Ovary (tissue), 9 donors: ENCODE results near the gene EIF4E. TPM values are rescaled to one million over a fixed set of nuclear protein-coding genes. Genes with fewer than 3 reads are reported as not detected.
"Not testable (repeated sequence)": the region's sequence is repeated elsewhere in the genome, so short reads cannot be mapped to it uniquely, and the experiment has no call there.

Source experiments
- DNase-seq, 5 donors: peaks; one replicate each; pipeline ENCODE4 v3.0.0-alpha.2; 2019 to 2020
- H3K27ac ChIP-seq, 2 donors: fragments of 200-600 bp; one replicate each; pipeline versions ENCODE4 v1.5.1 to v1.8.0; 2019 to 2022
- H3K27me3 ChIP-seq: fragments of 200-600 bp; one replicate; pipeline ENCODE4 v1.8.0; 2022
- H3K36me3 ChIP-seq: fragments of 200-600 bp; sonication (generic); one replicate; pipeline ENCODE4 v1.5.1; 2019
- H3K4me1 ChIP-seq: one replicate; pipeline ENCODE4 v1.8.1; 2013; ENCODE audit warnings: mild to moderate bottlenecking, moderate library complexity; ENCODE audit not compliant: insufficient read depth
- H3K4me3 ChIP-seq: fragments of 200-600 bp; sonication (generic); one replicate; pipeline ENCODE4 v1.5.1; 2017
- H3K9me3 ChIP-seq, 2 donors: fragments of 200-600 bp in 1 of 2; sonication (generic) in 1 of 2; one replicate each; pipeline versions ENCODE4 v1.5.1 to v1.8.1; 2013 to 2019; ENCODE audit warnings: mild to moderate bottlenecking in 1 of 2, moderate library complexity in 1 of 2
- EP300 ChIP-seq: sonication (generic); formaldehyde crosslinking; IDR thresholded peaks from one replicate; pipeline ENCODE4 v1.6.1; 2017; ENCODE audit warnings: antibody characterized with exemption
- POLR2A ChIP-seq: fragments of 450-650 bp; IDR thresholded peaks from one replicate; pipeline ENCODE4 v1.6.1; 2017; ENCODE audit warnings: antibody characterized with exemption, mild to moderate bottlenecking, moderate library complexity
- WGBS, 3 donors: extraction: QIAGEN DNeasy Blood & Tissue Kit in 1 of 3; methylation state at CpG; one replicate each; pipeline versions ENCODE4 v1.1.5 to v1.1.7; 2013 to 2017; 5-methylcytosine and 5-hydroxymethylcytosine counted together
- intact Hi-C, 4 donors: fragments of 100-400 bp; cut with DNase I; formaldehyde crosslinking; loops; one replicate each; pipeline versions ENCODE4 v1.11.0 to v1.15.1; 2022 to 2023
- polyA plus RNA-seq, 2 donors: library from polyadenylated mRNA; stranded (reverse); fragments of 200-250 nt in 1 of 2; fragments of 350-450 nt in 1 of 2; fragmentation: Illumina TruSeq in 1 of 2; extraction: RNeasy Lipid Tissue Mini Kit (QIAGEN cat#74804) in 1 of 2; gene quantifications; one replicate each; pipeline ENCODE4 v1.2.3, GENCODE V29; 2013 to 2014
- total RNA-seq, 7 donors: library from RNA; depleted of rRNA in 2 of 7; stranded (reverse); fragments of >200 nt in 2 of 7; fragmentation: NEBNext Ultra II Directional in 3 of 7; extraction: Animal tissue kit (Norgen Biotek cat#: 25700) in 3 of 7; gene quantifications; one replicate each; pipeline versions ENCODE4 v1.1.0 to v1.2.4, GENCODE V29; 2016 to 2023
- TF ChIP-seq, protein P1 (sequence below), 3 donors: fragments of 450-650 bp in 2 of 3; fragments of 200-600 bp in 1 of 3; IDR thresholded peaks; one replicate each; pipeline versions ENCODE4 v1.5.1 to v1.8.0; 2016 to 2022; ENCODE audit warnings: antibody characterized with exemption in 3 of 3, mild to moderate bottlenecking in 1 of 3
- donor health status: DM: no; HTN: no; CAD: no; lungs with moderate emphysema.
- donor health status: DM: no; HTN: no; CAD: no.
- donor health status: Bipolar disorder and iron deficiency.
- donor health status: DM: yes; HTN: yes; CAD: no.
- donor health status: DM: no; HTN: no; CAD: no.
- donor health status: DM: yes; HTN: yes; CAD: no.

Gene EIF4E
- total and polyA plus RNA-seq, 9 donors: 26.7 to 74.4 (median 62.7) TPM

DNA sequence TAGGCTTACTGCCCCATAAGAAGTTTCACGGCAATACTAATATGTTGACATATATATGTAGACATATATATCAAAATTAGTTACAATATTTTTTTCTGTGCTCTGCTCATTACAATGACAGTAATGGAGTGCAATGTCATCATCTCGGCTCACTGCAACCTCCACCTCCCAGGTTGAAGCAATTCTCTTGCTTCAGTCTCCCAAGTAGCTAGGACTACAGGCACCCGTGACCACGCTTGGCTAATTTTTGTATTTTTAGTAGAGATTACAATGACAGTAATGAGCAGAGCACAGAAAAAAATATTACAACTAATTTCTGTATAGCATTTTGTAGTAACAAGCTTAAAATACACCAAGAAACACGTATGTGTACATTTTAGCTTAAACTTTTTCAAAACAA is 7.6 kb downstream of the EIF4E start:
- 94 to 96% (median 95%) methylated on average over 5 of the region's 5 CpGs for WGBS, 3 donors
- Histone ChIP-seq H3K9me3 (no peaks in the 10 kb centered on the region), H3K36me3 (no peaks in the 10 kb centered on the region), H3K4me1 (no peaks in the 10 kb centered on the region), H3K4me3 (no peak overlapping the region), H3K27ac (no peak overlapping the region), H3K27me3 (no peaks in the 10 kb centered on the region)
- DNase-seq: no peak
- TF ChIP-seq, protein P1, sequence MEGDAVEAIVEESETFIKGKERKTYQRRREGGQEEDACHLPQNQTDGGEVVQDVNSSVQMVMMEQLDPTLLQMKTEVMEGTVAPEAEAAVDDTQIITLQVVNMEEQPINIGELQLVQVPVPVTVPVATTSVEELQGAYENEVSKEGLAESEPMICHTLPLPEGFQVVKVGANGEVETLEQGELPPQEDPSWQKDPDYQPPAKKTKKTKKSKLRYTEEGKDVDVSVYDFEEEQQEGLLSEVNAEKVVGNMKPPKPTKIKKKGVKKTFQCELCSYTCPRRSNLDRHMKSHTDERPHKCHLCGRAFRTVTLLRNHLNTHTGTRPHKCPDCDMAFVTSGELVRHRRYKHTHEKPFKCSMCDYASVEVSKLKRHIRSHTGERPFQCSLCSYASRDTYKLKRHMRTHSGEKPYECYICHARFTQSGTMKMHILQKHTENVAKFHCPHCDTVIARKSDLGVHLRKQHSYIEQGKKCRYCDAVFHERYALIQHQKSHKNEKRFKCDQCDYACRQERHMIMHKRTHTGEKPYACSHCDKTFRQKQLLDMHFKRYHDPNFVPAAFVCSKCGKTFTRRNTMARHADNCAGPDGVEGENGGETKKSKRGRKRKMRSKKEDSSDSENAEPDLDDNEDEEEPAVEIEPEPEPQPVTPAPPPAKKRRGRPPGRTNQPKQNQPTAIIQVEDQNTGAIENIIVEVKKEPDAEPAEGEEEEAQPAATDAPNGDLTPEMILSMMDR (IDR thresholded peaks at IDR 0.05): no peak
- TF ChIP-seq POLR2A (no peak), EP300 (no peak)
- intact Hi-C loops: no loop called here

DNA sequence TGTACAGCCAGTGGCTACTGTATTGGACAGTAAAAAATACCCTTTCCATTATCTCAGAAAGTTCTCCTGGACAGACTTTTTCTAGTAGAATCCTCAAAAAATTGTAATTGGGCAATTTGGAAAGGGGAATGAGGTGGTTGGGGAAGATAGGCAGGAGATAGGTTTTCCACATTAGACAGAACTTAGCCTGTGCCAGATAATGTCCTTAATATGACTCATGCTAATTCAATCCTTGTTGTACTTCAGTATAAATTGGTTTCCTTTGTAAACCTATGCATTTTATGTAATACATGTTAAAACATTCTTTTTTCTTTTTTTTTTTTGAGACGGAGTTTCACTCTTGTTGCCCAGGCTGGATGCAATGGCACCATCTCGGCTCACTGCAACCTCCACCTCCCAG is 8.9 kb downstream of the EIF4E start:
- TF ChIP-seq POLR2A (no peak), EP300 (no peak)
- TF ChIP-seq, protein P1 (IDR thresholded peaks at IDR 0.05): no peak
- 91 to 99% (median 91%) methylated on average over 2 of the region's 2 CpGs for WGBS, 3 donors

DNA sequence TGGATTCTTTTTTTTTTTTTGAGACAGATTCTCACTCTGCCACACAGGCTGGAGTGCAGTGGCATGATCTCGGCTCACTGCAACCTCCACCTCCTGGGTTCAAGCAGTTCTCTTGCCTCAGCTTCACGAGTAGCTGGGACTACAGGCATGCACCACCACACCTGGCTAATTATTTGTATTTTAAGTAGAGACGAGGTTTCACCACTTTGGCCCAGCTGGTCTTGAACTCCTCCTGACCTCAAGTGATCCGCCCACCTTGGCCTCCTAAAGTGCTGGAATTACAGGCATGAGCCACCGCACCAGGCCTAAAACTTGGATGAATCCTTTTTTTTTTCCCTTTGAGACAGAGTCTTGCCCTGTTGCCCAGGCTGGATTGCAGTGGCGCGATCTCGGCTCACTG is 18.2 kb downstream of the EIF4E start:
- intact Hi-C loops, H3K9me3 ChIP-seq, H3K27me3 ChIP-seq, H3K4me1 ChIP-seq, H3K4me3 ChIP-seq, H3K36me3 ChIP-seq, H3K27ac ChIP-seq, DNase-seq: not testable (repeated sequence)
- 73 to 75% (median 74%) methylated on average over 8 of the region's 8 CpGs for WGBS, 3 donors

More for the DNA sequence above, 8.9 kb downstream of the EIF4E start:
- no peak for DNase-seq
- H3K4me1 ChIP-seq: no peaks in the 10 kb centered on the region
- H3K27ac ChIP-seq: no peak overlapping the region
- no peak overlapping the region for H3K4me3 ChIP-seq
- H3K9me3 ChIP-seq: no peaks in the 10 kb centered on the region
- no peaks in the 10 kb centered on the region for H3K27me3 ChIP-seq
- H3K36me3 ChIP-seq: no peaks in the 10 kb centered on the region
- intact Hi-C loops: no loop called here

DNA sequence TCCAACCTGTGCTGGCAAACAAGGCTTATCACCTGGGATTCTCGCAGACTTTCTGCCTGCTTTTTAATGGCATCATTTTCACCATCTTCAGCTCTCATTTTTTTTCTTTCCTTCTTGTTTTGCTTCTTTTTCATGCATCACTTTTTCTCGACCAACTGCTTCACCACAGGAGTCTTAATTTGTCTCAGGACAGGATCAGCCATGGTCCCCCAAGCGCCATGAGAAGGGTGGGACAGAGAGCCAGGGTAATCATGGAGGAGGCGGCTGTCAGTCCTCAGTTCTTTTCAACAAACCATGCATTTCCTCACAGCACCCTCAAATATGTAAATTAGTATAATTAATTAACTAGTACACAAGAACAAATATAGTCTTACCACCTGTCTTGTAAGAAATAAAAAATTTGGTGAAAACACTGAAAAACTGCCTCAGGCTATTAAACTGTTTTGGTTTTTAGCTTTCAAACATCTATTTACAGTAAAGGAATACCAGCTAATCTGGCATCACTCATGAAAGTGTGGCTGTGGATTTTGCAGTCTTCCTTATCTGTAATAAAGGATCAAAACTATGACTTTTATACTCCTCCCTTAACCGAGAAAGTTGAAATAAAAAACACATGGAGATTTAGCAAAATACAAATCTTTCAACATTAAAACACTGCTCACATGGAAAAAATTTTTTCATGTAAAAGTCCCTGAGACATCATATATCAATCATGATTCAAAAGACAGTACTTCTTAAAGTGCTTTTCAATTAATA is 19.1 kb downstream of the EIF4E start:
- Histone ChIP-seq H3K4me1 (peaks cover 4% of the 10 kb centered on the region), H3K9me3 (no peaks in the 10 kb centered on the region), H3K27ac (no peak overlapping the region), H3K4me3 (no peak overlapping the region), H3K36me3 (no peaks in the 10 kb centered on the region), H3K27me3 (no peaks in the 10 kb centered on the region)
- TF ChIP-seq EP300: no peak
- TF ChIP-seq, protein P1 (IDR thresholded peaks at IDR 0.05): no peak
- no peak for TF ChIP-seq POLR2A
- intact Hi-C loops: no loop called here
- no peak for DNase-seq
- WGBS, 3 donors: 71 to 74% (median 71%) methylated on average over 5 of the region's 5 CpGs

DNA sequence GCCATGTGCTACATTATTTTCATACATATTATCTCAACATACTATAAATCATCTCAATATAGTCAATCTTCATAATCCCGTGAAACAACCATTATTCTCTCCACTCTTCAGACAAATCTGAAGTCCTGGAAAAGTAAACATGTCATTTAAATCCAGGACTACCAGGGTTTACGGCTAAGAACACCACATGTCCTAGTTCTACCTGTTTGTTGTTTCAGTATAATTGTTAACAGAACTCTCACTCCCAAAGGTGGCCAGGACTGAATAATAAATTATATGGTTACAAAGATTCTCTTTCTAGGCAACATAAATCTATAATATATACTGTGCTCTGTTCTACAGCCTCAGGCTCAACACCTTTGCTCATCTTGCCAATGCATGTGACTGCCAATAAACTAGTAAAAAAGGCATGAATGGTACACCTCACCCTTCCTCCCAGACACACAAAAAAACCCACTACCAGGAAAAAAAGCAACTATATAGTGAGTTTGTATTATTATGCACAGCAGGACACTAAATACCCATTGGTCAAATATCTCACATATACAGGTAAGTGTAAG is 20.1 kb downstream of the EIF4E start:
- H3K36me3 ChIP-seq: no peaks in the 10 kb centered on the region
- DNase-seq: no peak
- intact Hi-C loops: no loop called here
- TF ChIP-seq, protein P1 (IDR thresholded peaks at IDR 0.05): no peak
- TF ChIP-seq EP300: no peak
- no peak for TF ChIP-seq POLR2A
- no peaks in the 10 kb centered on the region for H3K27me3 ChIP-seq
- H3K9me3 ChIP-seq: no peaks in the 10 kb centered on the region
- H3K27ac ChIP-seq: no peak overlapping the region
- 71 to 79% (median 75%) methylated on average over 2 of the region's 2 CpGs for WGBS, 3 donors
- H3K4me3 ChIP-seq: no peak overlapping the region
- H3K4me1 ChIP-seq: peaks cover 4% of the 10 kb centered on the region
